A673 (cell line): ENCODE measurements around the gene TMEM107. TPM values are rescaled to one million over a fixed set of nuclear protein-coding genes. Genes with fewer than 3 reads are reported as not detected.

Source experiments
- BruUV-seq: library from RNA; stranded (reverse); fragments of 400-500 nt; replicated peaks from 2 replicates; lab custom pipeline; 2021; lab: Mats Ljungman, UMichigan
- CTCF ChIA-PET: fragments of 300-600 bp; sonication (Branson Sonifier 250); formaldehyde crosslinking; loops from one replicate; lab custom pipeline; 2022; ENCODE audit warnings: antibody characterized with exemption; lab: Charles Lee
- POLR2A ChIA-PET: fragments of 300-600 bp; sonication (Branson Sonifier 250); formaldehyde crosslinking; loops from one replicate; lab custom pipeline; 2022; ENCODE audit warnings: antibody characterized with exemption; ENCODE audit not compliant: low non-redundant PET; lab: Charles Lee
- DNase-seq: peaks from one replicate; pipeline ENCODE4 v3.0.0-alpha.2; 2015; ENCODE audit warnings: low spot score
- H3K27ac ChIP-seq: fragments of 200-600 bp; sonication (generic); 2 replicates; pipeline ENCODE4 v1.5.1; 2016; ENCODE audit warnings: mixed run types, low read depth, mild to moderate bottlenecking, mixed read lengths, antibody characterized with exemption, low read length; ENCODE audit not compliant: poor library complexity, severe bottlenecking
- H3K27me3 ChIP-seq: fragments of 200-600 bp; sonication (generic); replicated peaks from 2 replicates; pipeline ENCODE4 v1.6.1; 2017; ENCODE audit warnings: mixed run types, low read depth, mild to moderate bottlenecking, mixed read lengths, antibody characterized with exemption, low read length; ENCODE audit not compliant: insufficient read depth, poor library complexity
- H3K36me3 ChIP-seq: fragments of 200-600 bp; sonication (generic); 2 replicates; pipeline ENCODE4 v1.6.1; 2016; ENCODE audit warnings: mixed run types, mild to moderate bottlenecking, mixed read lengths, antibody characterized with exemption, low read length; ENCODE audit not compliant: insufficient read depth, poor library complexity, severe bottlenecking
- H3K4me1 ChIP-seq: fragments of 200-600 bp; sonication (generic); 2 replicates; pipeline ENCODE4 v1.6.1; 2017; ENCODE audit warnings: mixed run types, mild to moderate bottlenecking, mixed read lengths, antibody characterized with exemption, low read length; ENCODE audit not compliant: insufficient read depth, poor library complexity, severe bottlenecking
- H3K4me3 ChIP-seq: fragments of 200-600 bp; sonication (generic); 2 replicates; pipeline ENCODE4 v1.5.1; 2016; ENCODE audit warnings: low read depth, mixed run types, mild to moderate bottlenecking, mixed read lengths, low read length; ENCODE audit not compliant: poor library complexity, severe bottlenecking
- H3K9me3 ChIP-seq: fragments of 200-600 bp; sonication (generic); 2 replicates; pipeline ENCODE4 v1.6.1; 2016; ENCODE audit warnings: mixed run types, low read depth, mild to moderate bottlenecking, mixed read lengths, antibody characterized with exemption, low read length; ENCODE audit not compliant: poor library complexity, severe bottlenecking
- CTCF ChIP-seq: fragments of 300-800, 200-600 bp; sonication (generic); conservative IDR thresholded peaks from 2 replicates; pipeline ENCODE4 v1.5.1; 2017; ENCODE audit warnings: low read depth, mild to moderate bottlenecking, antibody characterized with exemption, low read length, moderate library complexity, mixed read lengths
- EZH2 ChIP-seq: fragments of 200-600 bp; sonication (generic); IDR thresholded peaks from 2 replicates; pipeline ENCODE4 v1.6.1; 2017; ENCODE audit warnings: borderline replicate concordance, low read depth, mild to moderate bottlenecking, mixed read lengths, antibody characterized with exemption, low read length; ENCODE audit not compliant: poor library complexity, severe bottlenecking
- intact Hi-C: fragments of 100-400 bp; cut with micrococcal nuclease; formaldehyde crosslinking; loops from one replicate; pipeline ENCODE4 v1.10.0; 2022; ENCODE audit not compliant: unreplicated experiment
- total RNA-seq: library from RNA; stranded (reverse); gene quantifications from 2 replicates; pipeline ENCODE4 v1.2.3, GENCODE V29; 2021

Gene TMEM107
- total RNA-seq, 1 experiment from 2014 or later, result 19.4 TPM

GRCh38 chr17:8190506-8190905, 14.3 kb upstream of the TMEM107 start:
- H3K36me3 ChIP-seq, result no peaks in the 10 kb centered on the region
- peak overlapping the region; percentile 82 for H3K4me3 ChIP-seq
- no peaks in the 10 kb centered on the region for H3K27me3 ChIP-seq
- no peak overlapping the region for H3K27ac ChIP-seq
- peaks cover 27% of the 10 kb centered on the region for H3K4me1 ChIP-seq
- H3K9me3 ChIP-seq, result no peaks in the 10 kb centered on the region
- POLR2A ChIA-PET, result interaction anchor here (0.7 to 1.1 kb wide), 3 partner anchors 18 to 20 kb away, joined by 4 to 5 read pairs (median 5); partner anchors contain the start of gene AURKB
- CTCF ChIA-PET, result no interaction called here
- TF ChIP-seq CTCF, result no peak
- TF ChIP-seq EZH2, result no peak
- intact Hi-C loops, result no loop called here
- BruUV-seq, result no TSS peak
- no peak for DNase-seq

GRCh38 chr17:8189711-8190477, 13.7 kb upstream of the TMEM107 start, which contains the start of gene BORCS6:
TSS of gene BORCS6 (minus strand) at chr17:8190180. CDS start at chr17:8190140, 40 bp downstream.
- Histone ChIP-seq H3K4me1 (peaks cover 27% of the 10 kb centered on the region), H3K36me3 (no peaks in the 10 kb centered on the region), H3K9me3 (no peaks in the 10 kb centered on the region), H3K27ac (peak within 1 kb of the TSS; percentile 76), H3K27me3 (no peaks in the 10 kb centered on the region), H3K4me3 (peak within 1 kb of the TSS; percentile 82)
- TF ChIP-seq EZH2 (no peak), CTCF (no peak)
- intact Hi-C loops, result no loop called here
- CTCF ChIA-PET, result no interaction called here
- BruUV-seq, result no TSS peak
- POLR2A ChIA-PET, result interaction anchor here (0.7 to 1.1 kb wide), 3 partner anchors 17 to 20 kb away, joined by 4 to 5 read pairs (median 5); partner anchors contain the start of gene AURKB
- peak; percentile 99 for DNase-seq

- TF ChIP-seq EZH2 (no peak), CTCF (no peak)
- Histone ChIP-seq H3K9me3 (no peaks in the 10 kb centered on the region), H3K4me3 (peak overlapping the region; percentile 82), H3K4me1 (peaks cover 27% of the 10 kb centered on the region), H3K36me3 (no peaks in the 10 kb centered on the region), H3K27me3 (no peaks in the 10 kb centered on the region), H3K27ac (peak overlapping the region; percentile 76)
- ChIA-PET POLR2A (interaction anchor here (0.6 kb wide), 1 partner anchor 28 kb away, joined by 3 read pairs; no protein-coding TSS in a partner anchor), CTCF (interaction anchor here (0.5 kb wide), 1 partner anchor 19 kb away, joined by 8 read pairs; no protein-coding TSS in a partner anchor)
- intact Hi-C loops, result no loop called here
- DNase-seq, result no peak
- BruUV-seq, result no TSS peak
These were observed 13.0 kb upstream of the TMEM107 start for GRCh38 chr17:8189041-8189710.
